Activated CD4-positive, alpha-beta T cell treated with anti-CD3 and anti-CD28 coated beads, Interleukin-2, amount 10 ng/mL, durations not matched to agents 24 days and 14 days (primary cell): Measurements from ENCODE around the gene NFASC. TPM values are rescaled to one million over a fixed set of nuclear protein-coding genes. Genes with fewer than 3 reads are reported as not detected.

Source experiments
- DNase-seq: peaks from one replicate; pipeline ENCODE4 v3.0.0; 2022
- H3K27ac Mint-ChIP-seq: one replicate; pipeline ENCODE4 v1.8.0; 2022; ENCODE audit warnings: mild to moderate bottlenecking, mixed read lengths
- H3K27me3 Mint-ChIP-seq: one replicate; pipeline ENCODE4 v1.8.0; 2022; ENCODE audit warnings: mixed read lengths
- H3K36me3 Mint-ChIP-seq: one replicate; pipeline ENCODE4 v1.8.0; 2022; ENCODE audit warnings: low read depth, mild to moderate bottlenecking, mixed read lengths
- H3K4me1 Mint-ChIP-seq: one replicate; pipeline ENCODE4 v1.8.0; 2021; ENCODE audit warnings: mixed read lengths
- H3K4me3 Mint-ChIP-seq: one replicate; pipeline ENCODE4 v1.8.0; 2022; ENCODE audit warnings: mild to moderate bottlenecking, moderate library complexity, mixed read lengths
- H3K9me3 Mint-ChIP-seq: one replicate; pipeline ENCODE4 v1.8.0; 2021; ENCODE audit warnings: mixed read lengths
- intact Hi-C: fragments of 100-400 bp; cut with micrococcal nuclease; formaldehyde crosslinking; loops from one replicate; pipeline ENCODE4 v1.15.1; 2023
- total RNA-seq: library from RNA; stranded (reverse); gene quantifications from 2 replicates; pipeline ENCODE4 v1.2.3, GENCODE V29; 2022

The NFASC gene
- total RNA-seq, 1 donor from 2014 or later = 0.21 TPM

DNA sequence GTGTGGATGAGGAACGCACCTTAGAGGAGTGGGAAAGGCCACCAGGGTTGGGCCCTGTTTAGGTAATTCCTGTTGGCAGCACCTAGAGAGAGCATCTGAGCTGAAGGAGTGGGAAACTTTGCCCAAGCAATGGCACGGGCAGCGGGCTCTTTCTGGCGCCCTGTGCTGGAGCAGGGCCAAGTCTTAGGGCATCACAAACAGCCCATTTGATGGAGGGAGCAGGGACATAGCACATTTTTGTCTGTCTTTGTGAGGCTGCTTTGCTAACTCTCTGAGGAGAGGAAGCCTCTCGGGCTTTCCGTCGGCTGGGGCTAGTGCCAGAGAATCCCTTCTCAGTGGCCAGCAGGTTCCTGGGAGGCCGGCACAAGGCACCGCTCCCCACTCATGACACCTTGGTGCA lies 149.8 kb downstream of the NFASC start:
- DNase-seq = no peak
- no peaks in the 10 kb centered on the region for H3K4me1 Mint-ChIP-seq
- H3K27me3 Mint-ChIP-seq = peaks cover 2% of the 10 kb centered on the region
- H3K9me3 Mint-ChIP-seq = no peaks in the 10 kb centered on the region
- no peaks in the 10 kb centered on the region for H3K36me3 Mint-ChIP-seq
- intact Hi-C loops = no loop called here
- no peak overlapping the region for H3K27ac Mint-ChIP-seq
- no peak overlapping the region for H3K4me3 Mint-ChIP-seq

DNA sequence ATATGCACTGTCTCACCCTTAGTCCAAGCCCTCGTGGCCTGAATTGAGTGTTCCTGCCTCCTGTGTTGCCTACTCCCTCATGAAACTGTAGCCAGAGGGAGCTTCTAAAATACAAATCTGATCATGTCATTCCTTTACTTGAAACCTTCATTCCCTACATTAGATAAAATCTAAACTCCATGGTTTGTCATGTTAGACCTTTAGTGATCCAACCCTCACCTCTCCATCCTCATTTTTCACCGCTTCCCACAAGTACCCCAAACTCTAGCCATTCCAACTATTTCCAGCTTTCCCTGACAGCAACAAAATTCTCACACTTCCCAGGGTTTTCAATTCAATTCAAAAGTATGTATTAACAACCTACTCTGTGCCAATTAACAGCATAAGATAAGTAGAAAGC lies 154.0 kb downstream of the NFASC start:
- intact Hi-C loops = no loop called here
- Mint-ChIP-seq H3K4me3 (no peak overlapping the region), H3K27ac (no peak overlapping the region), H3K9me3 (no peaks in the 10 kb centered on the region), H3K36me3 (no peaks in the 10 kb centered on the region), H3K4me1 (no peaks in the 10 kb centered on the region), H3K27me3 (peaks cover 3% of the 10 kb centered on the region)
- DNase-seq = no peak

DNA sequence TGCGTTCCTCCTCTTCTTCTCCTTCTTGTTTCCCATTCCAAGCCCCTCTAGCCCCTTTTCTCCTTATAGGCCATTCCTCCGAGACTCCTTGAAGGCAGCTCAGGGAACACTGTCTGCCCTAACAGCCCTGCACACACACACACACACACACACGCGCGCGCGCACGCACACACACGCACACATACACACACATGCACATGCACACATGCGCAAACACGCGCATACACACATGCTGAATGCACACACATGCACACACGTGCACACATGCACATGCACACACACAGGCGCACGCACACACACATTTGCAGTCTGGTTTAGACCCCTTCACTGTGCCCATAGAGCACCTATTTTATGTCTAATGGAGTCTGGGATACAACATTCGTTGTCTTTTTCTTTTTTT lies 154.6 kb downstream of the NFASC start:
- DNase-seq = no peak
- H3K27me3 Mint-ChIP-seq = peaks cover 3% of the 10 kb centered on the region
- intact Hi-C loops = no loop called here
- no peak overlapping the region for H3K27ac Mint-ChIP-seq
- no peaks in the 10 kb centered on the region for H3K9me3 Mint-ChIP-seq
- no peak overlapping the region for H3K4me3 Mint-ChIP-seq
- no peaks in the 10 kb centered on the region for H3K4me1 Mint-ChIP-seq
- no peaks in the 10 kb centered on the region for H3K36me3 Mint-ChIP-seq

DNA sequence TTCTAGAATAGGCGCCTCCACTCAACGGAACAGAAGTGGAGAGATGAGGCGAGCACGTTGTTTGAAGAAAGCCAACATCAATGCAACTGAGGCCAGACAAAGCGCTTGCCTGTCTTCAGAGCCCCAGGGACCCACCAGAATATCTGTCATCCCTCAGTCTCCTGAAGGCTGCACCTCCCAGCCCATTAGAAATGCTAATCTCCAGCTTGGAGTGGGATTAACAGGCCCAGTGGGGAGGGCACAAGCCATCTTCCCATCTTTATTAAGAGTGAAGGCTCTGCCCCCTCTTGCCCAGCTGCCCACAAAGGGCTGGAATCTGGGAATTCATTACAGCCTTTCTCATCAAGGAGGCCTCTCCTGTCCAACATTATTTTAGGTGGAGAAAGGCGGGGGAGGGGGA lies 155.5 kb downstream of the NFASC start:
- DNase-seq = no peak
- Mint-ChIP-seq H3K9me3 (no peaks in the 10 kb centered on the region), H3K36me3 (no peaks in the 10 kb centered on the region), H3K27ac (no peak overlapping the region), H3K4me3 (no peak overlapping the region), H3K4me1 (no peaks in the 10 kb centered on the region), H3K27me3 (peaks cover 3% of the 10 kb centered on the region)
- intact Hi-C loops = no loop called here

- Mint-ChIP-seq H3K36me3 (no peaks in the 10 kb centered on the region), H3K4me3 (no peak overlapping the region), H3K4me1 (no peaks in the 10 kb centered on the region), H3K9me3 (no peaks in the 10 kb centered on the region), H3K27me3 (peaks cover 3% of the 10 kb centered on the region), H3K27ac (no peak overlapping the region)
- intact Hi-C loops = no loop called here
- DNase-seq = no peak
Measured at GRCh38 chr1:205028390-205028789, 157.7 kb downstream of the NFASC start.

DNA sequence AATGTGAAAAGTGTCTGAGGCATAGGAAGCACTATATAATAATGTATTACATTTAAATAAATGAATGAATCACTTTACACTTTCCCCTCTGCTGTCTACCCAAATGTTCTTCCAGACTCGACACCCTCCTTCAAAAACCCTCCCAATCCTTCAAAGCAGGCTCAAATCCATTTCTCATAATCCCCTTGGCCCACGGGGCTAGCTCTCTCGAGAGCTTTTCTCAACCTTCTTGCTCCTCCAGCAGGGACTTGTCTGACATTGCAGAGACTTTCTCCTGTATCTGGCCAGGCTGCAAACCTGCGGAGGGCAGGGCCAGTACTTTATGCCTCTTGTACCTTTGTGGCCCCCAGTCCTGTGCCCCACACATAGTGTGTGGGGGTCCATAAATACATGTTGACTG lies 158.3 kb downstream of the NFASC start:
- Mint-ChIP-seq H3K4me1 (no peaks in the 10 kb centered on the region), H3K9me3 (no peaks in the 10 kb centered on the region), H3K27ac (no peak overlapping the region), H3K4me3 (no peak overlapping the region), H3K27me3 (peaks cover 3% of the 10 kb centered on the region), H3K36me3 (no peaks in the 10 kb centered on the region)
- no peak for DNase-seq
- intact Hi-C loops = no loop called here

DNA sequence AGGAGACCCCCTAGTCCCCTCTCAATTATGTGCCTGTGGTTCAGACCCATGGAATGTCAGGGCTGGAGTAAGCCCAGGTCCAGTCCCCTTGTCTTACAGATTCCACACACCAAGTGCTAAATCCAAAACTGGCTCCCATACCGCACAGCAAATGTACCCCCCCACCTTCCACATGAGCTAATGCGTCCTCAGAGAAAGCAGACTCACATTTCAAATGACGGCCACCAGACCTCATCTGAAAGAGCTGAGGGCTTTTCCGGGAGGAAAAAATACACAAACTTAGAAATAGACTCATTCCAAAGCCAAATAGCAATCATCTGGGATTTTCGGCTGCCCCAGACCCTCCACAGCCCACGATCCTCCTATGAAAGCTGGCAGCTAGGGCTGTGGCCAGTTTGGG lies 159.6 kb downstream of the NFASC start:
- H3K36me3 Mint-ChIP-seq = no peaks in the 10 kb centered on the region
- intact Hi-C loops = no loop called here
- H3K9me3 Mint-ChIP-seq = no peaks in the 10 kb centered on the region
- no peak overlapping the region for H3K4me3 Mint-ChIP-seq
- H3K4me1 Mint-ChIP-seq = no peaks in the 10 kb centered on the region
- no peak overlapping the region for H3K27ac Mint-ChIP-seq
- H3K27me3 Mint-ChIP-seq = peaks cover 4% of the 10 kb centered on the region
- DNase-seq = no peak

GRCh38 chr1:205030896-205031295 lies 160.2 kb downstream of the NFASC start:
- H3K4me1 Mint-ChIP-seq = no peaks in the 10 kb centered on the region
- H3K4me3 Mint-ChIP-seq = no peak overlapping the region
- H3K27ac Mint-ChIP-seq = no peak overlapping the region
- no peaks in the 10 kb centered on the region for H3K9me3 Mint-ChIP-seq
- no peaks in the 10 kb centered on the region for H3K36me3 Mint-ChIP-seq
- peaks cover 5% of the 10 kb centered on the region for H3K27me3 Mint-ChIP-seq
- intact Hi-C loops = no loop called here
- no peak for DNase-seq

DNA sequence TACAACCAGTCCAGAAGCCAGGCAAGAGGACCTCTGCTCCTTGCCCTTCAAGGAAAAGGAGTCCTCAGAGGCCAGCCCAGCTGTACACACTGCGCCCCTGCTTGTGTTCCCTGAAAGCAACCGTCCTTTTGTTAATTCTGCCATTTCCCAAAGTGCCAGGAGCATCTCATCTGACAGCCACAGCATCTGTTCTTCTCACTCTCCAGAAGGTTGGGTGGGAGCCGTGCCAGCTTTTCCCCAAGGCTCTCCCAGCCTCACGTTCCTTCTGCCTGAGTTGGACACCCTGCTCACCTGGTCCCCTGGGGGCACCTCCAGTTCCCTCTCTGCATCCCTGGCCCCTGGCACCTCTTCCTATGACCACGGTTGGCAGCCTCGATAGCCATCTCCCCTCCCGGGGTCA lies 161.8 kb downstream of the NFASC start:
- intact Hi-C loops = no loop called here
- no peak for DNase-seq
- H3K4me3 Mint-ChIP-seq = no peak overlapping the region
- H3K9me3 Mint-ChIP-seq = no peaks in the 10 kb centered on the region
- no peaks in the 10 kb centered on the region for H3K36me3 Mint-ChIP-seq
- no peaks in the 10 kb centered on the region for H3K4me1 Mint-ChIP-seq
- H3K27ac Mint-ChIP-seq = no peak overlapping the region
- H3K27me3 Mint-ChIP-seq = peaks cover 5% of the 10 kb centered on the region

DNA sequence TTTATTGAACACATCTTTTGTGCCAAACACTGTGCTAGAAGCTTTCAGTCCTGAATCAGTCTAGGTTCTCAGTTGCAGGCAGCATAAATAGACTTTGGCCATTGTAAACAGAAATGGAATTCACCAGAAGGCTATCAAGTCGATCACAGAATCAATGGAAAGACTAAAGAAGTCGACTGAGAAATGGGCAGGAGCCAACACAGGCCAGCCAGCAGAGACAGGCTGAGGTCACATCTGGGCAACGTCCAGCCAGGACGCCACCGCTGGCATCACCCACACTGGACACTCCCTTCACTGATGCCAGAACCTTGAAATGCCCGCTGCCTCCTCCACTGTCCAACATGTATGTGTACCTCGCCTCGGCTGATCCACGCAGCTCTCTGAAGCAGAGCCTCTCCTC lies 166.9 kb downstream of the NFASC start:
- Mint-ChIP-seq H3K9me3 (no peaks in the 10 kb centered on the region), H3K36me3 (no peaks in the 10 kb centered on the region), H3K4me3 (no peak overlapping the region), H3K4me1 (no peaks in the 10 kb centered on the region), H3K27ac (no peak overlapping the region), H3K27me3 (peaks cover 30% of the 10 kb centered on the region)
- DNase-seq = no peak
- intact Hi-C loops = no loop called here

- no peak for DNase-seq
Measured at GRCh38 chr1:205038132-205038786, 167.6 kb downstream of the NFASC start.

DNA sequence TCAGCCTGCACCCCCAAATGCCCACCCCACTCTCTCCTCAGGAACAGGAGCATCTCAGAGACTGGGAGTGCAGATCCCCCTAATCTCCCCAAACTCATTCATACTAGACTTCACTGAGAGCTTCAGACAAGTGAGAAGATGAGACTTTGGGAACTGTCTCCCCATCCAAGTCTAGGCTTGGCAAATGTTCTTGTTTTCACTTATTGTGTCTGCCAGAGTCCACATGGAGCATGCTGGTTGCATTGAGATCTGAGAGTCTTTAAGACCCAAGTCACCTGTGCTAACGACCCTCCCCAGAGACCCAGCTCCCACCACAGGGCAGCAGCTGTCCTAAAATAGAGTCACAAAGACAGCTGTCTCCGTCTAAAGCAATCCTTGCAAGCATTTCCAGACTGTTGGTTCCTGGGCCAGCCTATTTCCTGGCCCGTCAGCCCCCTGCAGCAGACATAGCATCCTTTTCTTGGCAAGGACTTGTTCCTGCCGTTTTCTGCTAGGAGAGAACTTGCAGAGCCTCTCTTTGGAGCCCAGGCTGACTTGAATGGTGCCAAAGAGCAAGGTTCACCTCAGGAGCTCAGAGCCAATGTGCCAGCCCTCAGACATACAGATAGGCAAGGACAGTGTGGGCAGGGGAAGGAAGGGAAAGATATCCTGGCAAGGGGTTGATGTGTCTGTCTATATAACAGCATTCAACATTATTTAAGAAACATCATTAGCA lies 170.5 kb downstream of the NFASC start:
- no peaks in the 10 kb centered on the region for H3K9me3 Mint-ChIP-seq
- no peak overlapping the region for H3K4me3 Mint-ChIP-seq
- intact Hi-C loops = no loop called here
- peaks cover 55% of the 10 kb centered on the region for H3K27me3 Mint-ChIP-seq
- H3K27ac Mint-ChIP-seq = no peak overlapping the region
- no peaks in the 10 kb centered on the region for H3K36me3 Mint-ChIP-seq
- H3K4me1 Mint-ChIP-seq = no peaks in the 10 kb centered on the region
- no peak for DNase-seq

More at GRCh38 chr1:205038132-205038786, 167.6 kb downstream of the NFASC start:
- no peaks in the 10 kb centered on the region for H3K36me3 Mint-ChIP-seq
- intact Hi-C loops = no loop called here
- H3K27ac Mint-ChIP-seq = no peak overlapping the region
- no peaks in the 10 kb centered on the region for H3K4me1 Mint-ChIP-seq
- H3K4me3 Mint-ChIP-seq = no peak overlapping the region
- H3K27me3 Mint-ChIP-seq = peaks cover 32% of the 10 kb centered on the region
- H3K9me3 Mint-ChIP-seq = no peaks in the 10 kb centered on the region

DNA sequence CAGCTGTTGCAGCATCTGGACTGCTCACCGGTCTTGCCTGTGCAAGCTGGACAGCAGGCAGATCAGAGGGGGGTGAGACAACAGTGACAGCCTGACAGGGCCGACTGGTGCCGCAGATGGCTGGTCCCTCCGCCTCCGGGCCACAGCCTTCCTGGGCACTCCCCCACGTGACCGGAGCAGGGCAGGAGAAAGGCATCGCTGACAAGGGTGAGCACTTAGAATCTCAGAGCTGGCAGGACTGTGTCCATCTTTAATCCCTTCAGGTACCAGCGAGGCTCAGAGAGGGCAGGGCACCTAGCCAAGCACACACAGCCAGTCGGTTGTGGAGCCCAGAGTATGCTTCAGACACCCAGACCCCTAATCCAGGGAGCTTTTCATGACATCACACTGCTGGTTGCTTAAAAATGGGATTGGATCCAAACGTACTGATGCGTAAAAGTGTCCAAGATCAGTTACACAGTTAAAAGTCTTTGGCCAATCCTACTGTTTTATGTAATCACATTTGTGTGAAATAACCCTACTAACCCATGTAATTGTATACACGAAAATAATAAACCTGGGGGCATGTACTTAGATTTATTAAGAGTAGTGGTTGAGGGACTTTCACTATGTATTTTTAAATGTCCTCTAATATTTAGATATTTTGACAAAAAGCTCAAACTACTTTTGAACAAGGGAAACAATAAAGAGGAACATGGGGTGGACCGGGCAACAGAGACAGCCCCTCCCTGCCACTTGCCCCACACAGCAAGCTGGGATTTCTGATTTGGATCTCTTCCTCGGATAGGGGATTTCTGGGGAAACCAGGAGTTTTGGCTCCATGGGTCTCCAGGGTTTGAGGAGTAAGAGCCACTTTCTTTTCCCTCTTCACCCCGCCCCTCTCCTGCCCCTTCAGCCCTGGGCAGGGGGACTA lies 171.6 kb downstream of the NFASC start:
- H3K36me3 Mint-ChIP-seq = no peaks in the 10 kb centered on the region
- no peak overlapping the region for H3K27ac Mint-ChIP-seq
- H3K27me3 Mint-ChIP-seq = peaks cover 57% of the 10 kb centered on the region
- intact Hi-C loops = no loop called here
- H3K4me1 Mint-ChIP-seq = no peaks in the 10 kb centered on the region
- no peak for DNase-seq
- H3K9me3 Mint-ChIP-seq = no peaks in the 10 kb centered on the region
- no peak overlapping the region for H3K4me3 Mint-ChIP-seq
